ENCODE measurements around the gene TRIO.
A peak's percentile ranks its signal among the peaks of the same experiment; 100 is the strongest.

Gene TRIO

GRCh38 chr5:14348142-14348541 is 205.0 kb downstream of the TRIO start:
- intact Hi-C loops (cut with DNase I), result no loop called here
- no peak for DNase-seq

- intact Hi-C loops (cut with DNase I), result no loop called here
- no peak for DNase-seq
These were observed 205.9 kb downstream of the TRIO start for GRCh38 chr5:14349029-14349428.

DNA sequence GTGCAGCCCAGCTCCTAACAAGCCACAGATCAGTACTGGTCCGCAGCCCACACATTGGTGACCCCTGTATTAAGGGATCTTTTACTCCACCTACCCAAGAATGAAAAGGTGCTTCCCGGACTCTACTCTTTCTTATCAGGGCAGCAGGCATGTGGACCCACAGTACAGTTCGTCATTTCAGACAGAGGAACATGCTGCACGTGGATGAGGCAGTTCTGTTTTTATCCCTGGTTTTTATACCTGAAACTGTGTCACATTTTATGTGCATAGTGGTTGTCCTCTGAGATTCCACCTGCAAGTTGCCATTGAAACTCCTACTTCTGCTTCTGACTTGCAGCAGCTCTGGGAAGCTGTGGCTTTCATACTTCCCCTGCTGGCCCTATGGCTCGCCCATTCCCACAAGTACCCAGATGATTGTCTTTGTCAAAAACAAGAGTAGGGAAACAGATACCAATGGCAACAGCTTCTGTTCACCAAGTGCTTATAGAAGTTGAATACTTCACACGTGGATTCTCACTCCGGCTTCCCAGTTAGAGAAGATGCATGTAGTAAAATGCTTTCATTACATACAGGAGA is 208.0 kb downstream of the TRIO start:
- intact Hi-C loops (cut with DNase I), result no loop called here
- DNase-seq, result no peak

GRCh38 chr5:14351845-14352712 is 208.9 kb downstream of the TRIO start:
- intact Hi-C loops (cut with DNase I), result no loop called here
- peak; percentile 37 to 90 (median 77) for DNase-seq

GRCh38 chr5:14353726-14354474 is 210.8 kb downstream of the TRIO start:
- intact Hi-C loops (cut with DNase I), result no loop called here
- no peak for DNase-seq

GRCh38 chr5:14355391-14355790 is 212.2 kb downstream of the TRIO start:
- no peak for DNase-seq
- intact Hi-C loops (cut with DNase I), result no loop called here

- intact Hi-C loops (cut with DNase I), result no loop called here
These were observed 213.2 kb downstream of the TRIO start for GRCh38 chr5:14356305-14356704.

DNA sequence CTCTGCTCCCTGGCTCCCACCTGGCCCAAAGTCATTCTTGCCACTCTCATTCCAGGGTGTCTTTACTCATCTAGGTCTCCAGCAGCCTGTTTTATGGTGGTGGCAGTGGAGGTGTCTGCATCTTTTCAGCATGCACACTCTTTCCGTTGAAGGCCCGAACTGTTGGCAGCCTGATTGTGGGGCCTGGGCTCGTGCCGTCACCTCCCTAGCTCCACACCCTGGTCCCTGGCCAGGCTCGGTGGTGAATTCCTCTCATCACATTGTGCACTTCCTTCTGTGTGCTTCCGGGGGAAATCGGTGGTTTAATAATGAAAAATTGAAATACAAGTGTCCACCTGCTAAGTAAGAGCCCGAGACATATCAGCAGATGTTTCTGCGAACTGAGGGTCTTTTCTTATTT is 214.3 kb downstream of the TRIO start:
- DNase-seq, result no peak
- intact Hi-C loops (cut with DNase I), result no loop called here

More at GRCh38 chr5:14356305-14356704, 213.2 kb downstream of the TRIO start:
- DNase-seq, result no peak

DNA sequence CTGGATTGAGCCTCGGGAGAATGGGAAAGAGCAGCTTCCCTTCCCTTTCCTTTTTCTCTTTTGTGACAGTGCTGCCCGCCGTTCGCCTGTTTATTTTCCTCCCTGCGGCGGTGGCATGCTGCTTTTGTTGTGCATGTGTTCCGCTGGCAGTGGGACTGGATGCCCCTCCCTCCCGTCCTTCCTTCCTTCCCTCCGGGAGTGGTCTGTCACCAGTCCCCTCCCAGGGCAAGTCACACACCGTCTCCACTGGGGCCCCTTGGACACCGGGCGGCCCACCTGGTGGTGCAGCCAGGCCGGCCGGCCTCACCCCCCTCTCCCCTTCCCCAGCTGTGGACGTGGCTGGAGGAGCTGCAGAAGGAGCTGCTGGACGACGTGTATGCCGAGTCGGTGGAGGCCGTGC is 214.7 kb downstream of the TRIO start:
- intact Hi-C loops (cut with DNase I), result no loop called here
- DNase-seq, result no peak

GRCh38 chr5:14358536-14358935 is 215.4 kb downstream of the TRIO start:
- intact Hi-C loops (cut with DNase I), result no loop called here
- DNase-seq, result no peak

DNA sequence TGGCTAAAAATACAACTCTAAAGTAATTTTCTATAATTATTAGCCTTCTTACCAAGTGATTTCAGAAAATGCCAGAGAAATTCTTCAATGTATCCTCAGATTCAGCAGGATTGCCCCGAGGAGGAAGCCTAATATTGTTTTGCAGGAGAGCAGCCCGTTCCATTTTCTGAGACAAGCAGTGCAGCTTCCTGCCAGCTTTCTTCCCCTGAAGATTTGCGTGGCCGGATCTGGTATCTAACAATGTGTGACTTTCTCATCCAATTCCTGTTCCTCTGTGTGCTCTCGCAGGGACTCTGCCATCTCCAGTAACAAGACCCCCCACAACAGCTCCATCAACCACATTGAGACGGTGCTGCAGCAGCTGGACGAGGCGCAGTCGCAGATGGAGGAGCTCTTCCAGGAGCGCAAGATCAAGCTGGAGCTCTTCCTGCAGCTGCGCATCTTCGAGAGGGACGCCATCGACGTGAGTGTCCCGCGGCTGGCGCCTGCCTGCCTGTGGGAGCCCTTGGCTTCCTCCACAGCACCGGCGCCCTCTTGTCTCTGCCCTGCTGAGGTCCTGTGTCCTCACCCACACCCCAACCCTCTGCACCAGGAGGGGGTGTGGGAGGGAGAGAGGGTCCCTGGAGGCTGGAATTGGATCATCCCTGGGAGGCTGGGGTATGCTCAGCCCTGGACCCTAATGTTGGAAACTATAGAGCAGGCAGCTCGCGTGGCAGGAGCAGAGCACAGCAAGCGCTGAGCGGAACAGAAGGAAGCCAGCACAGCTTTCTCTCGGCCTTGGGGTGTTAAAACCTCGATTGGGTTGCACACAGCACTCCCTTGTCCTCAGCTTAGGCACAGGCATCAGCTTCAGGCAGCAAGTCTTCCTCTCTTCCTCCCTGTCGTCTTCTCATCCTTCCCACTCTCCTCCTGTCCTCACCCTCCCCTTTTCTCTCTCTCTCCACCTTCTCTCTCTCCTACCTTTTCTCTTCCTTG is 216.2 kb downstream of the TRIO start:
- intact Hi-C loops (cut with DNase I), result loop anchor here (10.0 kb wide), 1 partner anchor 295 kb away; no protein-coding TSS in a partner anchor
- peak in 2 of 42 donors; percentile 23 to 52 for DNase-seq

DNA sequence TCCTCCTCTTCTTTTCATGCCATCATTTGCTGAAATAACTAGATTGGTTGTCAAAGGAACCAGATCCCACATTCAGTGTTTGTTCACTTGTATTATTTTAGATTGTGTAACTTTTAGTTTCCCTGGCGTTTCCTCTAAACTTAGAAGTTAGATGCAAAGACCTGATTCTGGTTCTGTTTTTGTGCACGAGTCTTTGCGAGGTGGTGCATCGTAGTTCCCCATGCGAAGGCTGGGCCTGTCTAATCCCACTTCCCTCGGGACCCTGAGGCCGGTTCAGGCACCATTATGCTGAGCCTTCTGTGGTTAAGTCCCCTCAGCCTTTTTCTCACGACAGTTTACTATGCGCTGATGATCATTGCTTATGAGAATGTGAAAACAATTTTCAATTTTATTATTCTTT is 219.3 kb downstream of the TRIO start:
- no peak for DNase-seq
- intact Hi-C loops (cut with DNase I), result loop anchor here (10.0 kb wide), 1 partner anchor 292 kb away; no protein-coding TSS in a partner anchor

DNA sequence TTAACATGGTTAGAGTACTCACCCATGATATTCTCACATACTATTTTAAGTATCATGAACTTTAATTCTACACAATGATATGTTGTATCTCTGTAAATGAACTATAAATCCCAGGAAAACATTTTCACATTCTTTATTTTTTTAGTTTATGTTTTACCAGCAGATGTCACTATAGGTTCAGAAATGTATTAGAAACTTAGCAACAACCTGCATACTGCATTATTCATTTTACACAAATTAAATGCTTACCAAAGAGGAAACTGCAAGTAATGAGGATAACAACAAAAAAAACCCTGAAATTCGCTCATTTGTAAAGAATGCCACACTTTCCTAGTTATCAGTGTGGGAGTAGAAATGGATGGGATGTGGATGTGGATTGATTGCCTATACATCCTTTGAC is 221.0 kb downstream of the TRIO start:
- no peak for DNase-seq
- intact Hi-C loops (cut with DNase I), result loop anchor here (10.0 kb wide), 1 partner anchor 291 kb away; no protein-coding TSS in a partner anchor

DNA sequence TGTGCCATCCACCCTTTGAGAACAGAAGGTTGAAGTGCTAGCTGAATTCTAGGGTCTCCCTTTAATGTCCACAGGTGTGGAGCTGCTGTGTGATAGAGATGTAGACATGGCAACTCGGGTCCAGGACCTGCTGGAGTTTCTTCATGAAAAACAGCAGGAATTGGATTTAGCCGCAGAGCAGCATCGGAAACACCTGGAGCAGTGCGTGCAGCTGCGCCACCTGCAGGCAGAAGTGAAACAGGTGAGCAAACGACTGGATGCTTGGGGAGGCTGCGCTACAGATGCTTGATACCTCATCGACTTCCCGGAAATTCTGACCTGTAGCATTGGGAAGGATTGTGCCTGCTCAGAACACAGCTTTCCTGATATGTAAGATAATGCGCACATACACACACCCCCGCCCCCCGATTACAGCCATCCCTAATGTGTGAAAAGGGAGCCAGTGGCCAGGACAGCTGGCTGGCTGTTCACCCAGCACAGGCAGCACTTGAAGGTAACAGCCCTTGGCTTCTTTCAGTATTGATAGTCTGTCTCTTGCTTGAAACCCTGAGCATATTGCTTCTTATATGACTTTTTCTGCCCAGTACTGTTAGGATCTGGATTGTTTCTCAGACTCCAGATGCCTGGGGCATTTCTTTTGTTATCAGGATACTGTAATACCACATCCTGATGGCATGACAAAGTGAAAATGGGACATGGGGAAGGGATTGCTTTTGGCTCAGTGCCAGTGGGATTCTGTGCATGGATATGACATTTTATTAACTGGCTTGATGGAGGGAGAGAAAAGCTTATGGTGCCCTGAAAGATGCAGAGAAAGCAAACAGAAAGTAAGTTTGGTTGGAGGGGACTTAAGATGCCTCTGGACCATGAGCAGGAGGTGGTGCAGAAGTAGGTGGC is 221.7 kb downstream of the TRIO start:
- peak in 20 of 42 donors; percentile 20 to 63 (median 44) for DNase-seq

GRCh38 chr5:14365831-14366430 is 222.8 kb downstream of the TRIO start:
- intact Hi-C loops (cut with DNase I), result loop anchor here (10.0 kb wide), 1 partner anchor 289 kb away; no protein-coding TSS in a partner anchor
- no peak for DNase-seq

More for the DNA sequence above, 221.7 kb downstream of the TRIO start:
- intact Hi-C loops (cut with DNase I), result loop anchor here (10.0 kb wide), 1 partner anchor 290 kb away; no protein-coding TSS in a partner anchor

DNA sequence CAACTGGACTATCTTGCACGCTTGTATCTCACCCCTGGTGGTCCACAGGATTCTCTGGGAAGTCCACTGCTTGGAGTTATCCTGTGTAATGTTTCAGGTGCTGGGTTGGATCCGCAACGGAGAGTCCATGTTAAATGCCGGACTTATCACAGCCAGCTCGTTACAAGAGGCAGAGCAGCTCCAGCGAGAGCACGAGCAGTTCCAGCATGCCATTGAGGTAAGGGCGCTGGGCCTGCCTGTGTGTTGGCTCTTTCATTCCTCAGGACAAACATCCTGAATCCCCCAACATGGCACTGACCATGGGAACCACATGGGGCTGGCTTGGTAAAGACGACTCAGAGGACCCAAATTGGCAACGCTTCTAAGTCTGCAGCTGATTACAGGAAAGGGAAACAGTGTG is 223.6 kb downstream of the TRIO start:
- no peak for DNase-seq
- intact Hi-C loops (cut with DNase I), result loop anchor here (10.0 kb wide), 1 partner anchor 288 kb away; no protein-coding TSS in a partner anchor

GRCh38 chr5:14367364-14367763 is 224.2 kb downstream of the TRIO start:
- no peak for DNase-seq
- intact Hi-C loops (cut with DNase I), result loop anchor here (10.0 kb wide), 1 partner anchor 287 kb away; no protein-coding TSS in a partner anchor
